HEK293 (cell line): ENCODE measurements around the gene NPTN.
A peak's percentile ranks its signal among the peaks of the same experiment; 100 is the strongest.

Experiments
- CTCF ChIA-PET: fragments of 350-600 bp; formaldehyde crosslinking; extraction: SDS; loops from one replicate; lab custom pipeline; 2021; ENCODE audit warnings: antibody characterized with exemption; lab: Yijun Ruan, JAX
- POLR2A ChIA-PET: fragments of 300-600 bp; formaldehyde crosslinking; extraction: SDS; loops from one replicate; lab custom pipeline; 2020; ENCODE audit warnings: antibody characterized with exemption, inconsistent platforms; lab: Yijun Ruan, JAX
- H3K27ac ChIP-seq: fragments of 200-500 bp; sonication (Bioruptor generic); 2 replicates; pipeline ENCODE4 v1.5.1; 2014; ENCODE audit warnings: low read depth, low read length, control low read depth, inconsistent platforms; ENCODE audit errors: extremely low read depth
- H3K36me3 ChIP-seq, 2 experiments: fragments of 200-500 bp in 1 of 2; sonication (Bioruptor generic) in 1 of 2; 1 replicate in 1 of 2; 2 replicates in 1 of 2; pipeline ENCODE4 v1.5.1; 2014 to 2017; ENCODE audit warnings: inconsistent platforms in 2 of 2, low read length in 2 of 2; ENCODE audit not compliant: control insufficient read depth in 2 of 2, insufficient read depth in 1 of 2
- H3K4me1 ChIP-seq: fragments of 200-500 bp; sonication (Bioruptor generic); 2 replicates; pipeline ENCODE4 v1.5.1; 2014; ENCODE audit warnings: mild to moderate bottlenecking, low read length, inconsistent platforms; ENCODE audit not compliant: control insufficient read depth, insufficient read depth
- H3K4me3 ChIP-seq: 2 replicates; pipeline ENCODE4 v1.5.1; 2011; ENCODE audit warnings: low read depth, mild to moderate bottlenecking, control low read depth, low read length, moderate library complexity
- H3K9me3 ChIP-seq: fragments of 200-500 bp; sonication (Bioruptor generic); 2 replicates; pipeline ENCODE4 v1.5.1; 2014; ENCODE audit warnings: low read depth, low read length, inconsistent platforms; ENCODE audit not compliant: control insufficient read depth, insufficient read depth
- BCL11B ChIP-seq: fragments of 450-650 bp; formaldehyde crosslinking; IDR thresholded peaks from 2 replicates; pipeline ENCODE4 v1.5.1; 2016; ENCODE audit warnings: low read depth, missing biosample characterization, missing genetic modification characterization
- EGR2 ChIP-seq: fragments of 450-650 bp; formaldehyde crosslinking; IDR thresholded peaks from 2 replicates; pipeline ENCODE4 v1.5.1; 2016; ENCODE audit warnings: low read depth, missing biosample characterization, missing genetic modification characterization
- GLIS2 ChIP-seq: fragments of 450-650 bp; formaldehyde crosslinking; IDR thresholded peaks from 2 replicates; pipeline ENCODE4 v1.5.1; 2016; ENCODE audit warnings: missing biosample characterization, missing genetic modification characterization
- HOXA7 ChIP-seq: sonication (generic); formaldehyde crosslinking; IDR thresholded peaks from 2 replicates; pipeline ENCODE4 v1.8.1; 2022; ENCODE audit warnings: missing genetic modification reagents, borderline replicate concordance
- IKZF3 ChIP-seq: fragments of 450-650 bp; IDR thresholded peaks from 2 replicates; pipeline ENCODE4 v1.5.0; 2018; ENCODE audit warnings: missing biosample characterization, mild to moderate bottlenecking, missing genetic modification characterization, moderate library complexity
- KLF1 ChIP-seq: fragments of 450-650 bp; formaldehyde crosslinking; IDR thresholded peaks from 2 replicates; pipeline ENCODE4 v1.5.1; 2016; ENCODE audit warnings: missing biosample characterization, missing genetic modification characterization
- MZF1 ChIP-seq: fragments of 450-650 bp; formaldehyde crosslinking; IDR thresholded peaks from 2 replicates; pipeline ENCODE4 v1.5.1; 2017; ENCODE audit warnings: missing biosample characterization, missing genetic modification characterization, borderline replicate concordance
- PRDM2 ChIP-seq: fragments of 450-650 bp; formaldehyde crosslinking; IDR thresholded peaks from 2 replicates; pipeline ENCODE4 v1.5.1; 2016; ENCODE audit warnings: missing biosample characterization, missing genetic modification characterization, borderline replicate concordance
- SCRT1 ChIP-seq: fragments of 450-650 bp; formaldehyde crosslinking; IDR thresholded peaks from 2 replicates; pipeline ENCODE4 v1.5.1; 2016; ENCODE audit warnings: missing biosample characterization, missing genetic modification characterization, borderline replicate concordance
- TSHZ1 ChIP-seq: fragments of 450-650 bp; formaldehyde crosslinking; IDR thresholded peaks from 2 replicates; pipeline ENCODE4 v1.5.1; 2016; ENCODE audit warnings: missing biosample characterization, missing genetic modification characterization, borderline replicate concordance
- WT1 ChIP-seq: fragments of 450-650 bp; formaldehyde crosslinking; IDR thresholded peaks from 2 replicates; pipeline ENCODE4 v1.5.1; 2016; ENCODE audit warnings: missing biosample characterization, missing genetic modification characterization
- ZBTB11 ChIP-seq: fragments of 450-650 bp; formaldehyde crosslinking; conservative IDR thresholded peaks from 2 replicates; pipeline ENCODE4 v1.5.1; 2016; ENCODE audit warnings: low read depth, missing biosample characterization, missing genetic modification characterization
- ZBTB21 ChIP-seq: fragments of 450-650 bp; formaldehyde crosslinking; IDR thresholded peaks from 2 replicates; pipeline ENCODE4 v1.5.1; 2017; ENCODE audit warnings: missing biosample characterization, missing genetic modification characterization
- ZBTB48 ChIP-seq: fragments of 450-650 bp; formaldehyde crosslinking; IDR thresholded peaks from 2 replicates; pipeline ENCODE4 v1.5.1; 2016; ENCODE audit warnings: missing biosample characterization, missing genetic modification characterization
- ZBTB8A ChIP-seq: fragments of 450-650 bp; formaldehyde crosslinking; IDR thresholded peaks from 2 replicates; pipeline ENCODE4 v1.5.1; 2016; ENCODE audit warnings: missing biosample characterization, missing genetic modification characterization
- ZFHX2 ChIP-seq: fragments of 450-650 bp; formaldehyde crosslinking; conservative IDR thresholded peaks from 2 replicates; pipeline ENCODE4 v1.5.1; 2016; ENCODE audit warnings: missing biosample characterization, missing genetic modification characterization
- ZNF146 ChIP-seq: fragments of 450-650 bp; formaldehyde crosslinking; IDR thresholded peaks from 2 replicates; pipeline ENCODE4 v1.5.1; 2016; ENCODE audit warnings: missing biosample characterization, missing genetic modification characterization
- ZNF157 ChIP-seq: fragments of 450-650 bp; formaldehyde crosslinking; IDR thresholded peaks from 2 replicates; pipeline ENCODE4 v1.5.1; 2016; ENCODE audit warnings: missing biosample characterization, missing genetic modification characterization
- ZNF248 ChIP-seq: fragments of 450-650 bp; formaldehyde crosslinking; IDR thresholded peaks from 2 replicates; pipeline ENCODE4 v1.5.1; 2017; ENCODE audit warnings: missing biosample characterization, missing genetic modification characterization
- ZNF335 ChIP-seq: fragments of 450-650 bp; formaldehyde crosslinking; conservative IDR thresholded peaks from 2 replicates; pipeline ENCODE4 v1.5.1; 2016; ENCODE audit warnings: missing biosample characterization, missing genetic modification characterization
- ZNF391 ChIP-seq: fragments of 450-650 bp; formaldehyde crosslinking; IDR thresholded peaks from 2 replicates; pipeline ENCODE4 v1.5.1; 2016; ENCODE audit warnings: low read depth, missing biosample characterization, missing genetic modification characterization, borderline replicate concordance
- ZNF521 ChIP-seq: fragments of 450-650 bp; formaldehyde crosslinking; IDR thresholded peaks from 2 replicates; pipeline ENCODE4 v1.5.1; 2017; ENCODE audit warnings: missing biosample characterization, mild to moderate bottlenecking, missing genetic modification characterization
- ZNF549 ChIP-seq: fragments of 450-650 bp; IDR thresholded peaks from 2 replicates; pipeline ENCODE4 v1.5.1; 2018; ENCODE audit warnings: missing biosample characterization, missing genetic modification characterization, mild to moderate bottlenecking, inconsistent platforms, moderate library complexity
- ZNF626 ChIP-seq: fragments of 450-650 bp; sonication (Bioruptor Pico); formaldehyde crosslinking; IDR thresholded peaks from 2 replicates; pipeline ENCODE4 v1.5.1; 2018; ENCODE audit warnings: missing biosample characterization, missing genetic modification characterization, inconsistent platforms
- ZNF658 ChIP-seq: fragments of 450-650 bp; formaldehyde crosslinking; IDR thresholded peaks from 2 replicates; pipeline ENCODE4; 2016; ENCODE audit warnings: missing biosample characterization, missing genetic modification characterization

The NPTN gene

GRCh38 chr15:73632670-73633058 lies 525 bp downstream of the NPTN start:
- POLR2A ChIA-PET = interaction anchor here (0.6 to 3.3 kb wide), 9 partner anchors 10 to 268 kb away, joined by 3 to 18 read pairs (median 6); partner anchors contain the start of gene CD276
- Histone ChIP-seq H3K9me3 (no peaks in the 10 kb centered on the region), H3K4me3 (peak overlapping the region; percentile 97), H3K27ac (peak overlapping the region; percentile 73), H3K4me1 (peaks cover 47% of the 10 kb centered on the region), H3K36me3 (no peaks in the 10 kb centered on the region)
- CTCF ChIA-PET = interaction anchor here (0.6 to 20.6 kb wide), 6 partner anchors 12 to 1959 kb away, joined by 3 to 543 read pairs (median 88); no protein-coding TSS in a partner anchor
- peak; percentile 96 for TF ChIP-seq ZNF335
- TF ChIP-seq ZNF157 (tag by site-specific recombination) = no peak
- no peak for TF ChIP-seq MZF1 (tag by site-specific recombination)
- TF ChIP-seq ZBTB48 = peak; percentile 86
- no peak for TF ChIP-seq ZNF248 (tag by site-specific recombination)
- TF ChIP-seq WT1 (tag by site-specific recombination) = no peak
- TF ChIP-seq KLF1 (tag by site-specific recombination) = no peak
- no peak for TF ChIP-seq ZNF549 (tag by site-specific recombination)
- TF ChIP-seq GLIS2 (tag by site-specific recombination) = peak; percentile 78
- TF ChIP-seq ZNF658 (tag by site-specific recombination) = no peak
- TF ChIP-seq SCRT1 (tag by site-specific recombination) = no peak
- TF ChIP-seq IKZF3 = 0 out of 2 replicates have a peak, but pooled peaks have one; percentile 4
- TF ChIP-seq ZNF521 = no peak
- TF ChIP-seq ZBTB21 (tag by site-specific recombination) = no peak
- no peak for TF ChIP-seq ZNF626 (tag by site-specific recombination)
- peak; percentile 59; the same call in 1 of the 2 replicates for TF ChIP-seq EGR2
- TF ChIP-seq ZNF146 (tag by site-specific recombination) = no peak
- no peak for TF ChIP-seq BCL11B (tag by site-specific recombination)
- peak; percentile 22; the same call in 1 of the 2 replicates for TF ChIP-seq ZBTB11 (tag by site-specific recombination)
- TF ChIP-seq ZFHX2 (tag by site-specific recombination) = peak; percentile 88
- TF ChIP-seq ZNF391 (tag by site-specific recombination) = peak; percentile 19; the same call in 1 of the 2 replicates
- TF ChIP-seq HOXA7 = no peak
- TF ChIP-seq ZBTB8A (tag by site-specific recombination) = peak; percentile 54
- 0 out of 2 replicates have a peak, but pooled peaks have one; percentile 80 for TF ChIP-seq PRDM2 (tag by site-specific recombination)
- no peak for TF ChIP-seq TSHZ1 (tag by site-specific recombination)
